ENCODE data around the gene BCAT1. TPM values are rescaled to one million over a fixed set of nuclear protein-coding genes. Genes with fewer than 3 reads are reported as not detected.

BCAT1 gene
- total and polyA plus RNA-seq, 2 experiments from 2014 or later = 46.4 to 72.8 TPM

- DNase-seq (ENCODE audit: low spot score) = no peak
- TF ChIP-seq EZH2 (IDR thresholded peaks at IDR 0.05; ENCODE audit: borderline replicate concordance) (no peak), EZH2phosphoT487 (IDR thresholded peaks at IDR 0.05; ENCODE audit: low read depth, severe bottlenecking, unreplicated experiment) (no peak), CTCF (IDR thresholded peaks at IDR 0.05; ENCODE audit: poor library complexity) (no peak)
- H3K79me2 ChIP-seq = no peaks in the 10 kb centered on the region
- H3K36me3 ChIP-seq (replicated peaks; ENCODE audit: insufficient read depth, low read depth) = no peaks in the 10 kb centered on the region
- no peaks in the 10 kb centered on the region for H3K9me2 ChIP-seq (replicated peaks; ENCODE audit: insufficient read depth)
- H3K27me3 ChIP-seq = no peaks in the 10 kb centered on the region
- no peak overlapping the region for H3K27ac ChIP-seq
- H3K4me2 ChIP-seq = no peak overlapping the region
- no peaks in the 10 kb centered on the region for H4K20me1 ChIP-seq (ENCODE audit: insufficient read depth, poor library complexity, severe bottlenecking)
- H2AFZ ChIP-seq = no peak overlapping the region
- H3K4me1 ChIP-seq (ENCODE audit: insufficient read depth) = no peaks in the 10 kb centered on the region
- no peaks in the 10 kb centered on the region for H3K9me3 ChIP-seq (ENCODE audit: low read depth)
- H3K4me3 ChIP-seq = no peak overlapping the region
- WGBS (ENCODE audit: low lambda C conversion rate, missing lambda C conversion rate) = 64% methylated on average over 3 of the region's 3 CpGs
Measured at GRCh38 chr12:24974216-24974615, 25.3 kb upstream of the BCAT1 start.

GRCh38 chr12:24972078-24972477 lies 23.2 kb upstream of the BCAT1 start:
- no peaks in the 10 kb centered on the region for H3K9me3 ChIP-seq (ENCODE audit: low read depth)
- no peak for DNase-seq (ENCODE audit: low spot score)
- H4K20me1 ChIP-seq (ENCODE audit: insufficient read depth, poor library complexity, severe bottlenecking) = no peaks in the 10 kb centered on the region
- WGBS (ENCODE audit: low lambda C conversion rate, missing lambda C conversion rate) = 93% methylated on average over 1 of the region's 1 CpG
- TF ChIP-seq EZH2phosphoT487 (IDR thresholded peaks at IDR 0.05; ENCODE audit: low read depth, severe bottlenecking, unreplicated experiment) = no peak
- TF ChIP-seq EZH2 (IDR thresholded peaks at IDR 0.05; ENCODE audit: borderline replicate concordance) = no peak
- no peak for TF ChIP-seq CTCF (IDR thresholded peaks at IDR 0.05; ENCODE audit: poor library complexity)
- H3K4me1 ChIP-seq (ENCODE audit: insufficient read depth) = no peaks in the 10 kb centered on the region
- no peak overlapping the region for H3K4me2 ChIP-seq
- H3K4me3 ChIP-seq = no peak overlapping the region
- H2AFZ ChIP-seq = no peak overlapping the region
- no peaks in the 10 kb centered on the region for H3K36me3 ChIP-seq (replicated peaks; ENCODE audit: insufficient read depth, low read depth)
- H3K27me3 ChIP-seq = no peaks in the 10 kb centered on the region
- H3K27ac ChIP-seq = no peak overlapping the region
- H3K79me2 ChIP-seq = no peaks in the 10 kb centered on the region
- H3K9me2 ChIP-seq (replicated peaks; ENCODE audit: insufficient read depth) = no peaks in the 10 kb centered on the region

GRCh38 chr12:24970177-24970576 lies 21.3 kb upstream of the BCAT1 start:
- H3K27me3 ChIP-seq = no peaks in the 10 kb centered on the region
- no peaks in the 10 kb centered on the region for H3K36me3 ChIP-seq (replicated peaks; ENCODE audit: insufficient read depth, low read depth)
- TF ChIP-seq EZH2phosphoT487 (IDR thresholded peaks at IDR 0.05; ENCODE audit: low read depth, severe bottlenecking, unreplicated experiment) (no peak), EZH2 (IDR thresholded peaks at IDR 0.05; ENCODE audit: borderline replicate concordance) (no peak), CTCF (IDR thresholded peaks at IDR 0.05; ENCODE audit: poor library complexity) (no peak)
- no peak overlapping the region for H2AFZ ChIP-seq
- no peak overlapping the region for H3K4me2 ChIP-seq
- no peaks in the 10 kb centered on the region for H3K9me2 ChIP-seq (replicated peaks; ENCODE audit: insufficient read depth)
- H3K4me3 ChIP-seq = no peak overlapping the region
- no peaks in the 10 kb centered on the region for H3K79me2 ChIP-seq
- no peak for DNase-seq (ENCODE audit: low spot score)
- H3K4me1 ChIP-seq (ENCODE audit: insufficient read depth) = no peaks in the 10 kb centered on the region
- H4K20me1 ChIP-seq (ENCODE audit: insufficient read depth, poor library complexity, severe bottlenecking) = no peaks in the 10 kb centered on the region
- H3K9me3 ChIP-seq (ENCODE audit: low read depth) = no peaks in the 10 kb centered on the region
- WGBS (ENCODE audit: low lambda C conversion rate, missing lambda C conversion rate) = 57% methylated on average over 6 of the region's 6 CpGs
- H3K27ac ChIP-seq = no peak overlapping the region

Measured in hepatocyte (in vitro differentiated cells).